ENCODE data around the gene SEL1L3.
"Not testable (repeated sequence)": the region's sequence is repeated elsewhere in the genome, so short reads cannot be mapped to it uniquely, and the experiment has no call there.

The SEL1L3 gene

DNA sequence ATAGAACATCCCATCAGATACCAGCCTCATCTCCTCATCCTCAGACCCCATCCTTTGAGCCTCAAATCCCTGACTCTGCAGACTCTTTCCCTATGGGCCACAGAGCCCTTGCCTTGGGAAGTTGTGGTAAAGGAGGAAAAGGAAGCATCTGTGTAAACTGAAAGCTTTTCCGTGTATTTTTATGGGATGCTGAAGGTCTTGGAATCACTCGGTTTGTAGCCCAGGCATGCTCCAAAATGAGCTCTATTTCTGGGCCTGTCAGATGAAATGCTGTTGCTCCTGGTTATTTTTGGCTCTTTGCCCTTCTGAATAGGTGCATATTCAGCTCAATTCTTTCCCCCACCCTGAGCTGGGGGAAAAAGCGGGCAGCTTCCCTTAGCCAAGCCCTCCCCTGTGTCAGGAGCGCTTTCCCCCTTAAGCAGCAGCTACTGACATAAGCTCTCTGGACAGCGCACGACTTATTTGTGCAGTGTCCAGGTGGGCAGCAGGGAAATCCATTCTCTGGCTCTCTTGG is 5.0 kb upstream of the SEL1L3 start:
- H3K36me3 Mint-ChIP-seq (ENCODE audit: low read depth): no peaks in the 10 kb centered on the region
- no peak overlapping the region for H3K4me3 Mint-ChIP-seq
- peaks cover 8% of the 10 kb centered on the region for H3K4me1 Mint-ChIP-seq (ENCODE audit: low read depth)
- H3K27ac Mint-ChIP-seq: peak overlapping the region; percentile 54
- H3K9me3 Mint-ChIP-seq: no peaks in the 10 kb centered on the region
- no peaks in the 10 kb centered on the region for H3K27me3 Mint-ChIP-seq

DNA sequence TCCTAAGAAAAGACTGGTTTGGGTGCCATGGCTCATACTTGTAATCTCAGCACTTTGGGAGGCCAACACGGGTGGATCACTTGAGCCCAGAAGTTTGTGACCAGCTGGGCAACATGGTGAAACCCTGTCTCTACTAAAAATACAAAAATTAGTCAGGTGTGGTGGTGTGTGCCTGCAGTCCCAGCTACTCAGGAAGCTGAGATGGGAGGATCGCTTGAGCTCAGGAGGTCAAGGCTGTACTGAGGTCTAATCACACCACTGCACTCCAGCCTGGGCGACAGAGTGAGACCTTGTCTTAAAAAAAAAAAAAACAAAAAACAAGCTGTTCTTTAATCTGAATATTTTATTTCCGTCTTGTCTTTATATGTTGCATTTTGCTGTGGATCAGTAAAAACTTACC is 3.6 kb upstream of the SEL1L3 start:
- not testable (repeated sequence) for H3K36me3 Mint-ChIP-seq (ENCODE audit: low read depth); H3K27me3 Mint-ChIP-seq; H3K4me3 Mint-ChIP-seq; H3K9me3 Mint-ChIP-seq
- peak overlapping the region; percentile 21 for H3K27ac Mint-ChIP-seq
- peaks cover 14% of the 10 kb centered on the region for H3K4me1 Mint-ChIP-seq (ENCODE audit: low read depth)

DNA sequence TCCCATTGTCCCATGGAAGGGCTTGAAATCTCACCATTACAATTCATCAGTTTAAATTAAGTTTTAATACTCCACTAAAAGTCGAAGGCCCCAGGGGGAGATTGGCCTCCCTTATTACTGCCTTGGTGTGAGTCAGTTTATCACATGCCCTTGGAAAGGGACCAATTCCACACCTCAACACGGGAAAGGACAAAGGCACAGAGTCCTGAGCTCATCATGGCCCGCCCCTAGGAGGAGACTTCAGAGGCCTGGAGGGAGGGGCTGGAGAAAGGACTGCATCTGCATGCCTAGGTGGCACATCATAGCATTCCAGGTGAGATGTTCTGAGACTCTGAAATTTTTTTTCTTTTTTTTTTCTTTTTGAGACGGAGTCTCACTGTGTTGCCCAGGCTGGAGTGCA is 2.8 kb upstream of the SEL1L3 start:
- Mint-ChIP-seq H3K27me3 (no peaks in the 10 kb centered on the region), H3K36me3 (ENCODE audit: low read depth) (peaks cover 3% of the 10 kb centered on the region), H3K4me1 (ENCODE audit: low read depth) (peaks cover 19% of the 10 kb centered on the region), H3K27ac (no peak overlapping the region), H3K4me3 (no peak overlapping the region), H3K9me3 (no peaks in the 10 kb centered on the region)

DNA sequence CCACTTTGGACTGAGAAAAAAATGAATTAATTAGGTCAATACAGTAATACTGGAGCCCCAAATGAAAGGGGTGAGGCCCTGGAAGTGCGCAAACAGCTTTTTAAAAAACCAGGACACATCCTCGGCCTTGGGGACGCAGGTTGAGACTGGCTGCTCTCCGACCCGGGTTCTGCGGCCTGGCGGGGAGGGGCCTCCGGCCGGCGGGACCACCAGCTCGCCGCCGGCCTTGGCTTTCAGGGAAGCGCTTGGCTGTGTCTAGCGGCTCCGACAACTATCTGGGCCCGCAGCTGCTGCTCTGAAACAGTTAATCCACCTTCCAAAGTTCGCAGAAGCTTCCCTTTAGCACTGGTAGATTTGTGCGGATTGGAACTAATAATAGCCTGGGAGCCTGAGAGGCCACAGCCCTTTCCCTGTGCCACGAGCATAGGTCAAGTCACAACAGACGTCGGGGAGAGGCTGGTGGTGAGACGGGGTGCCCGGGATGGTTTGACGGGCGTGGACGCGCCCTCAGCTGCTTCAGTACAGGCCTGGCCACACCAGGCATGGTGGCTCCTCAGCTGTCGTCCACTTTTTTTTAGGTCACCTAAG is 1.1 kb upstream of the SEL1L3 start:
- H3K27ac Mint-ChIP-seq: peak overlapping the region; percentile 78
- no peaks in the 10 kb centered on the region for H3K27me3 Mint-ChIP-seq
- H3K4me3 Mint-ChIP-seq: peak overlapping the region; percentile 75
- no peaks in the 10 kb centered on the region for H3K9me3 Mint-ChIP-seq
- H3K36me3 Mint-ChIP-seq (ENCODE audit: low read depth): peaks cover 3% of the 10 kb centered on the region
- H3K4me1 Mint-ChIP-seq (ENCODE audit: low read depth): peaks cover 36% of the 10 kb centered on the region

DNA sequence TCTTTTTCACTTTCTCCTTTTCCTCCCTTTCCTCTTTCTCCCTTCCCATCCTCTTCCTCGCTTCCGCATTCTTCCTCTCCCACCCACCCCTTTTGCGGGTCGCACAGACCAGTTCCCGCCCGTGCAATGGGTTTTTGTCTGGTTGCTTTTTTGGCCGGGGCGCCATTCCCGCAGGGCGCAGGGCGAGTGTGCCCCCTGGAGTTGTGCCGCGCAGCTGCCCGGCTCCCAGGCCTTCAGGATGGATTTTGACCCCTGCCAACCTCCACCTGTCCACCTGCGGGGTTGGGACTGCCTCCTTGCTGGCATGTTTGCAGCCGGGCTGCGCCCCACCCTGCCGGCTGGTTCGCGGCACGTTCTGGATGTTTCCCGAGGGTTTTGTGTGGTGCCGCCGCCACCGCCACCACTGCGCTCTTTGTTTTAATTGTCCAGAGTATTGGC is 578 bp upstream of the SEL1L3 start:
- H3K9me3 Mint-ChIP-seq: no peaks in the 10 kb centered on the region
- H3K36me3 Mint-ChIP-seq (ENCODE audit: low read depth): peaks cover 3% of the 10 kb centered on the region
- H3K27me3 Mint-ChIP-seq: no peaks in the 10 kb centered on the region
- peak overlapping the region; percentile 75 for H3K4me3 Mint-ChIP-seq
- peaks cover 39% of the 10 kb centered on the region for H3K4me1 Mint-ChIP-seq (ENCODE audit: low read depth)
- peak overlapping the region; percentile 78 for H3K27ac Mint-ChIP-seq

DNA sequence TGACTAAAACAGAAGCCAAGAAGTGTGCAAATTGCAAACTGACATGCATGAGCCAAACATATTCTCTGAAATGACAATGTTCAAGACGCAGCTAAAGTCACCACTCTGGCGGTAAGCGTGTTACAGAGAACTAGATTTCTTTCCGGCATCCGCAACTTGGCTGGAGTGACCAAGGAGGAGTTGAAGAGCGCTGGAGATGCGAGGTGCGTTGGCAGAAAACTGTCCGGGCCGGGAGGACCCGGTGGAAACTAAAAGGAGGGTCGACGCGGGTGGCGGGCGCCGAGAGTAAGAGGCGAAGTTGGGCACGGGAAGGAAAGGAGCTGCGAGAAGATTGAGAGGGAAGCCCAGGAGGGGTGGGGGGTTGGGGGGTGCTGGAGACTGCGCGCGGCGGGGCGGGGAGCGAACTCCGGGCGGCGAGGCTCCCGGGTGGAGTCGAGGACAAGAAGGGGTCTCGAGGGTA is 807 bp downstream of the SEL1L3 start:
- H3K27ac Mint-ChIP-seq: peak overlapping the region; percentile 96
- H3K4me1 Mint-ChIP-seq (ENCODE audit: low read depth): peaks cover 53% of the 10 kb centered on the region
- no peaks in the 10 kb centered on the region for H3K9me3 Mint-ChIP-seq
- peak overlapping the region; percentile 94 for H3K4me3 Mint-ChIP-seq
- H3K27me3 Mint-ChIP-seq: no peaks in the 10 kb centered on the region
- peaks cover 3% of the 10 kb centered on the region for H3K36me3 Mint-ChIP-seq (ENCODE audit: low read depth)

DNA sequence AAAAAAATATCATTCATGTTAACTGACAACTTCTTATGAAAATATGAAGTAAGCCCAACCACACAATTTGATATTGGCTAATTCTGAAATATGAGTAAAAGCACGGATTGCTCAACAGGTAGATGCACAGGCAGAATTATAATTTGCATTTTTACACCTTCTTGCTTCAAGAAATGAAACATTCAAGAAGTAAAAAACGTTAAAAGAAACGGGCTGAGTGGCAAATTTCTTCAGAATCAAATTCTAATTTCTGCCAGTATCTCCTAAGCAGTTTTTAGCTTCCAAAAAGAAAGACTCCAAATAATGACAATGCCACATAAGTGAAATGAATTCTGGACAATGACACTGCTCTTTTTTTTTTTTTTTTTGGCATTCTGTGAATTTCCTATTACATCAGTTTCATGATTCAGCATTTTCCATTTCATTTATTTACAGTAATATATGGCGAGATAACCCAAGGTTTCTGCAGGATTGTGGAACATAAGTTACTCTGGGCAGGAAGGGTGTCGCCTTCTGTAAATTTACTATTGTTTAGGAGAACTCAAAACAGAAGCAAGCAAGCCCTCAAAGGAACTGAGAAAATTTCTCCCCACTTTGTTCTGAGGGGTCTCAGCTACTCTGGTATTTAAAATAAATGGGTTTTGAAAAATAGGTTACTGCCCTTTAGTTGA is 1.4 kb downstream of the SEL1L3 start:
- peak overlapping the region; percentile 94 for H3K4me3 Mint-ChIP-seq
- H3K9me3 Mint-ChIP-seq: no peaks in the 10 kb centered on the region
- peak overlapping the region; percentile 96 for H3K27ac Mint-ChIP-seq
- H3K4me1 Mint-ChIP-seq (ENCODE audit: low read depth): peaks cover 58% of the 10 kb centered on the region
- peaks cover 3% of the 10 kb centered on the region for H3K36me3 Mint-ChIP-seq (ENCODE audit: low read depth)
- no peaks in the 10 kb centered on the region for H3K27me3 Mint-ChIP-seq

DNA sequence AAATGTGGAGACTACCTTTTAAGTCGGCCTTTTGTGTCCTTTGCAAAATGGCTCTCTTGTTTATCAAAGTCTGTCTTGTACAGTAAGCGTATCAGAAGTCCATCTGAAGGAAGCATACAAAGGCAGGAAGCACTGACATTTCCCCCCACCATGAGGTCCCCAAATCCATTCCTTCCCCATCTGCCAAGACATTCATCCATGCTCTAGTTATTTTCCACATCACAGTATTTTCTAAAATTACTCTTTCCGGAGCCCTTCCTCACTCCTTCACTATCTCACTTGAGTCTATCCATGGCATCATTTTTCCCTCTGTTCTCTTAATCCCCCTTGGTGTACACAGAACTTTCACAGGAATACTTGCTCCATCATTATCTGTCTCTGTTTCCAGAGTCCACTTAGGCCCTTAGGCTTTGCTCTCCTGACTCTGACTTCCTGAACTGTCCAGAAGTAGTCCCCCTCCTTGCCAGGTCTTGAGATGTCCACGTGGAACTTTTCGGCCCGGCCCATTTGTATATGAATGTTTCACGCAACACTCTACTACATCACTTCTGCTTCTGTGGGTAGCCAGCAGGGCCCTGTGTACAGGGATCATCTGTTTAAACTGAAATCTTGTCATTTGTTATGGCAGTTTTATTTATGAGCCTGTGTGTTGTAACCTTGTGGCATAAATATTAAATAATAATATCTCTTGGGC is 2.1 kb downstream of the SEL1L3 start:
- Mint-ChIP-seq H3K27ac (peak overlapping the region; percentile 92), H3K9me3 (no peaks in the 10 kb centered on the region), H3K4me1 (ENCODE audit: low read depth) (peaks cover 61% of the 10 kb centered on the region), H3K4me3 (peak overlapping the region; percentile 94), H3K27me3 (no peaks in the 10 kb centered on the region), H3K36me3 (ENCODE audit: low read depth) (peaks cover 3% of the 10 kb centered on the region)

DNA sequence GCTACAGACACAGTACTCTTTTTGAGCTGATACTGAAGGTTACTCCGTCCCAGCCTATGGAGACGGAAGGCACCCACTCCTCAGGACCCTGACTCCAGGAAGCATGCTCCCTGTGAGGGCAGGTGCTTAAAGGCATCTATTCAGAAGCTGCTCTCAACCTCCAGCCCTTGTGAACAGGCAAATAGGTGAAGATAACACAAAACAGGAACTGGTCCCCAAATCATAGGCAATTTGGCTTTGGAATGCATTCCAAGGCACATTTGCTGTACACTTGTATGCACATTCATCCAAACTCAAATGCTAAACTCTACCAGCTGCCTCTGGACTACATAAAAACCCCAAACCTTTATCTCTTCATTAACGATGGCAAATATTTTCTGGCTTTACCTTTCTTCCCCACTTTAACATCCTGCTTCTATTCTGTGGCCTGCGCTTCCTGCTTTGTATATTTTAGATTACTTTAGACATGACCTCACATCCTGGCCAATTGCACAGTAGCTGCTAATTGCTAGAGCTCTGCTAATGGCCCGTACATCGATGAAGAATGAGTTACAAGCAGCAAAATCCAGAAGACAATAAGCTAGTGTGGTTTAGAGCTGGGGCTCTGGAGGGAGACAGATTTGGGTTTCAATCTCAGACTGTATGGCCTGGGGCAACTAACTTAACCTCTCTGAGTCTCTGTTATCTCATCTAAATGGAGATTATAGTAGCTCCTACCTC is 3.2 kb downstream of the SEL1L3 start:
- Mint-ChIP-seq H3K9me3 (no peaks in the 10 kb centered on the region), H3K4me3 (peak overlapping the region; percentile 94), H3K4me1 (ENCODE audit: low read depth) (peaks cover 72% of the 10 kb centered on the region), H3K27me3 (no peaks in the 10 kb centered on the region), H3K27ac (peak overlapping the region; percentile 92), H3K36me3 (ENCODE audit: low read depth) (peaks cover 3% of the 10 kb centered on the region)

DNA sequence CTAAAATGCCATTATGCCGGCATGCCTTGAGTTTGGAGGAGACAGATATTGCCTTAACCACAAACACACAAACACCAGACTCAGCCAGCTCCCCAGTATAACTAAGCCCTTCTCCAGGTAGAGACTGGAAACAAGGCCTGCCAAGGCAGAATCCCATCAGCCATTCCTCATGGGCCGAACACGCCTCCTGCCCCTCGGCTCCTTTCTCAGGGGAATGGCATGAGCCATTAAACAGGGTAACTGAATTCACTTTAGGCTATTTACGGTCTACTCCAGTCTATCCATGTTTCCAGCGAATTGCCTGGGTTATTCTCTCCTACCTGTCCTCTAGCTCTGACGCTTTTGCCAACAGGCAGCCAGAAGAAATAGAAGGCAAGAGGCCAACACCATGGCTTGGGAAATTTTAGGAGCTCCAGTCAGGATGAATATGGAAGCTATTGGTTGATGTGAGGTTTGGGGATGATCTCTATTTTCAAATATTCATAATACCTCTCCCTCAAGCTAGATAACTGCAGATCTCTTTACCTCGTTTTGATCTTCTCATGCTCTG is 4.9 kb downstream of the SEL1L3 start:
- H3K4me3 Mint-ChIP-seq: no peak overlapping the region
- H3K27ac Mint-ChIP-seq: no peak overlapping the region
- H3K4me1 Mint-ChIP-seq (ENCODE audit: low read depth): peaks cover 82% of the 10 kb centered on the region
- no peaks in the 10 kb centered on the region for H3K27me3 Mint-ChIP-seq
- peaks cover 3% of the 10 kb centered on the region for H3K36me3 Mint-ChIP-seq (ENCODE audit: low read depth)
- H3K9me3 Mint-ChIP-seq: no peaks in the 10 kb centered on the region

DNA sequence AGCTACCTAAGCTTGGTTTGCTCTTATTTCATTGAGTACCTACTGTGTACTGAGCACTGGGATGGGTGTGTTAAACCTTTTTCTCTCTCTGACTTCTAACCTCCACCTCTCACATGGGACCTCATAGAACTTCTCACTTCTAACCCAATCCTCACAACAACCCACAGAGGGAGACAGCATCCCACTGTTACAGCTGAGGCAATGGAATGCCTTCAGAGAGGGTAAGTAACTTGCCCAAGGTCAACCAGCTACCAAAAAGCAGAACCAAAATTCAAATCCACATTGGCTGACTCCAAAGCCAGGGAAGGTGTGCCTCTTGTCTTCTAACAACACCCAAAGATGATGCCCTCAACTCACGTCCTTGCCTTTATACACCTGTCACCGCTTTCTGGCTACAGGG is 5.4 kb downstream of the SEL1L3 start:
- Mint-ChIP-seq H3K9me3 (no peaks in the 10 kb centered on the region), H3K4me3 (no peak overlapping the region), H3K27me3 (no peaks in the 10 kb centered on the region), H3K36me3 (ENCODE audit: low read depth) (peaks cover 3% of the 10 kb centered on the region), H3K4me1 (ENCODE audit: low read depth) (peaks cover 88% of the 10 kb centered on the region), H3K27ac (peak overlapping the region; percentile 47)

DNA sequence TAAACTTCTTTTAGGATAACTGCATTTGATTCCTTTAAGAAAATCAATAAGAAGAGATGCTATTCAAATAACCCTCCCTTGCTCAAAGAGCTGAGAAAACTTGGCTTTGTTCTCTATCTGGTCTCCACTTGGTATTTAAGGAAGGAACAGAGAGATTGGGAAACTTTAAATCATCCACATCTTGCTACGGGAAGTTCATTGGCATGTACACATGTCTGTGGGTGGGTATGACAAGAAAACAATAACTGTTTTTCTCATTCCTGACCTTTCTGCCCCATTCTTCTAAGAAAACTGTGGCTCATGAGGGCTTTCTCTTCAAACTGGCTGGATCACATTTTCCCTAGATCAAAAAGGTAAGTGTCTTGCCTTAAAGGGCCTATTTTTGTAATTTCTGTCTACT is 6.0 kb downstream of the SEL1L3 start:
- no peaks in the 10 kb centered on the region for H3K9me3 Mint-ChIP-seq
- H3K4me3 Mint-ChIP-seq: no peak overlapping the region
- peaks cover 3% of the 10 kb centered on the region for H3K36me3 Mint-ChIP-seq (ENCODE audit: low read depth)
- H3K4me1 Mint-ChIP-seq (ENCODE audit: low read depth): peaks cover 90% of the 10 kb centered on the region
- peak overlapping the region; percentile 4 for H3K27ac Mint-ChIP-seq
- H3K27me3 Mint-ChIP-seq: no peaks in the 10 kb centered on the region

DNA sequence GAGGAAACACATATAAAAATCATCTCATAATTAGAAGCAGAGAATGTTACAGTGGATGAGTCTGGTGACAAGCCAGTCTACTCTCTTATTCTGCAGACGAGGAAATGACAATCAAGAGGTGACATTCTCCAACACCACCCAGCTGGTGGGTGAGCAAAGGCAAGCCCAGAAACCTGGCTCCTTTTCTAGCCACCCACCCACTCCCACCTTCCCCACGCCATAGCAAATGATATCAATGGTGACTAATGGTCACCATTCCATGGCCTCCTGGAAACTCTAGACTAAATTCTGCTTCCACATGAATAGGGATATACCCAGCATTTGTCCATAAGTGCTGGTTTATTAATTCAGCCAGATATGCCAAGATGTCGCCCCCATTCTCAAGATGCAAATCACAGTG is 10.7 kb downstream of the SEL1L3 start:
- H3K36me3 Mint-ChIP-seq (ENCODE audit: low read depth): peaks cover 11% of the 10 kb centered on the region
- no peaks in the 10 kb centered on the region for H3K27me3 Mint-ChIP-seq
- H3K9me3 Mint-ChIP-seq: no peaks in the 10 kb centered on the region
- H3K4me3 Mint-ChIP-seq: no peak overlapping the region
- H3K27ac Mint-ChIP-seq: no peak overlapping the region
- H3K4me1 Mint-ChIP-seq (ENCODE audit: low read depth): peaks cover 83% of the 10 kb centered on the region

DNA sequence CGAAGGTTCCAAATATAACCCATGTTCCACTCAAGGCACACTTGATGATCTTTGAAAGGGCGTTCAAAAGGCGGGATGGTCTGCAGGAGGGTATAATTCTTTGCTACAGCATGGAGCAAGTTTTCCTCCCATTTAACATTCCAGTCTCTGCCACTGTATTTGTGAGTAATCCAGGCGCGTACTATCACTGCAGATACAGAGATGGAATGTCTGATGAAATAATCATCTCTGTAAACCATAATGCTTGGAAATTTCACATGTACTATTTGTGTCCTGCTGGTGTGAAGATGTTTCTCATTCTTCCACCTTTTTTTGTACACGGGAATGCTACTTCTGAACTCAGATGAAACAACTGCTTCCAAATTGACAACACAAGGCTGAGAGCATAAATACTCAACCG is 15.5 kb downstream of the SEL1L3 start:
- Mint-ChIP-seq H3K36me3 (ENCODE audit: low read depth) (peaks cover 22% of the 10 kb centered on the region), H3K4me3 (no peak overlapping the region), H3K27ac (no peak overlapping the region), H3K4me1 (ENCODE audit: low read depth) (peaks cover 84% of the 10 kb centered on the region), H3K9me3 (no peaks in the 10 kb centered on the region), H3K27me3 (no peaks in the 10 kb centered on the region)

All from stimulated activated naive CD8-positive, alpha-beta T cell treated with anti-CD3 and anti-CD28 coated beads, Interleukin-15, Interleukin-2, amounts not matched to agents 100 ng/mL and 50 ng/mL, for 24 hours (primary cell).